GM12891 (cell line): ENCODE measurements around the gene PUS3.
"Not testable (repeated sequence)": the region's sequence is repeated elsewhere in the genome, so short reads cannot be mapped to it uniquely, and the experiment has no call there.

ENCODE experiments used
- POLR2A ChIP-seq: IDR thresholded peaks from 2 replicates; pipeline ENCODE4 v1.6.1; 2011; ENCODE audit warnings: low read depth, low read length, control low read depth
- POLR2AphosphoS5 ChIP-seq: IDR thresholded peaks from 2 replicates; pipeline ENCODE4 v1.6.1; 2011; ENCODE audit warnings: low read depth, low read length, control low read depth
- POU2F2 ChIP-seq: IDR thresholded peaks from 2 replicates; pipeline ENCODE4 v1.6.1; 2011; ENCODE audit warnings: low read depth, mild to moderate bottlenecking, control low read depth, low read length, moderate library complexity
- SPI1 ChIP-seq: IDR thresholded peaks from 2 replicates; pipeline ENCODE4 v1.6.1; 2011; ENCODE audit warnings: low read depth, low read length, control low read depth
- TAF1 ChIP-seq: IDR thresholded peaks from 2 replicates; pipeline ENCODE4 v1.6.1; 2011; ENCODE audit warnings: low read depth, low read length, control low read depth

DNA sequence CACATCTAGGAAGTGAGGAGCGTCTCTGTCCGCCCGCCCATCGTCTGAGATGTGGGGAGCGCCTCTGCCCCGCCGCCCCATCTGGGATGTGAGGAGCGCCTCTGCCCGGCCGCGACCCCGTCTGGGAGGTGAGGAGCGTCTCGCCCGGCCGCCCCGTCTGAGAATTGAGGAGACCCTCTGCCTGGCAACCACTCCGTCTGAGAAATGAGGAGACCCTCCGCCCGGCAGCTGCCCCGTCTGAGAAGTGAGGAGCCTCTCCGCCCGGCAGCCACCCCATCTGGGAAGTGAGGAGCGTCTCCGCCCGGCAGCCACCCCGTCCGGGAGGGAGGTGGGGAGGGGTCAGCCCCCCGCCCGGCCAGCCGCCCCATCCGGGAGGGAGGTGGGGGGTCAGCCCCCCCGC, 40.2 kb downstream of the PUS3 start:
- TF ChIP-seq TAF1, POLR2A, POU2F2, POLR2AphosphoS5, SPI1: not testable (repeated sequence)
